ENCODE results near the gene NR2F1-AS1.
"Not testable (repeated sequence)": the region's sequence is repeated elsewhere in the genome, so short reads cannot be mapped to it uniquely, and the experiment has no call there.

NR2F1-AS1 gene

GRCh38 chr5:93403141-93403928 lies 177.7 kb downstream of the NR2F1-AS1 start:
- no peak overlapping the region for H3K27ac ChIP-seq

GRCh38 chr5:93402451-93402850 lies 178.6 kb downstream of the NR2F1-AS1 start:
- H3K27ac ChIP-seq: no peak overlapping the region
- no peak for DNase-seq (ENCODE audit: low read depth, low spot score)

More at GRCh38 chr5:93403141-93403928, 177.7 kb downstream of the NR2F1-AS1 start:
- DNase-seq (ENCODE audit: low read depth, low spot score): no peak

- H3K27ac ChIP-seq: no peak overlapping the region
- no peak for DNase-seq (ENCODE audit: low read depth, low spot score)
Observed at GRCh38 chr5:93401634-93402213, 179.3 kb downstream of the NR2F1-AS1 start.

- no peak for DNase-seq (ENCODE audit: low read depth, low spot score)
- no peak overlapping the region for H3K27ac ChIP-seq
Observed at GRCh38 chr5:93399675-93400074, 181.3 kb downstream of the NR2F1-AS1 start.

GRCh38 chr5:93395971-93396379 lies 185.0 kb downstream of the NR2F1-AS1 start:
- DNase-seq (ENCODE audit: low read depth, low spot score): no peak
- H3K27ac ChIP-seq: no peak overlapping the region

GRCh38 chr5:93395010-93395409 lies 186.0 kb downstream of the NR2F1-AS1 start:
- no peak for DNase-seq (ENCODE audit: low read depth, low spot score)
- no peak overlapping the region for H3K27ac ChIP-seq

GRCh38 chr5:93394301-93394700 lies 186.7 kb downstream of the NR2F1-AS1 start:
- H3K27ac ChIP-seq: no peak overlapping the region
- DNase-seq (ENCODE audit: low read depth, low spot score): no peak

GRCh38 chr5:93391169-93391568 lies 189.8 kb downstream of the NR2F1-AS1 start:
- not testable (repeated sequence) for H3K27ac ChIP-seq; DNase-seq (ENCODE audit: low read depth, low spot score)

- H3K27ac ChIP-seq: no peak overlapping the region
- DNase-seq (ENCODE audit: low read depth, low spot score): no peak
Observed at GRCh38 chr5:93385655-93386054, 195.4 kb downstream of the NR2F1-AS1 start.

- no peak for DNase-seq (ENCODE audit: low read depth, low spot score)
- H3K27ac ChIP-seq: no peak overlapping the region
Observed at GRCh38 chr5:93384995-93385394, 196.0 kb downstream of the NR2F1-AS1 start.

- H3K27ac ChIP-seq: no peak overlapping the region
- DNase-seq (ENCODE audit: low read depth, low spot score): no peak
Observed at GRCh38 chr5:93384026-93384425, 197.0 kb downstream of the NR2F1-AS1 start.

GRCh38 chr5:93382188-93382825 lies 198.7 kb downstream of the NR2F1-AS1 start:
- no peak overlapping the region for H3K27ac ChIP-seq
- no peak for DNase-seq (ENCODE audit: low read depth, low spot score)

- no peak for DNase-seq (ENCODE audit: low read depth, low spot score)
- H3K27ac ChIP-seq: no peak overlapping the region
Observed at GRCh38 chr5:93381057-93381456, 200.0 kb downstream of the NR2F1-AS1 start.

- H3K27ac ChIP-seq: no peak overlapping the region
- peak; percentile 24 for DNase-seq (ENCODE audit: low read depth, low spot score)
Observed at GRCh38 chr5:93378073-93378472, 202.9 kb downstream of the NR2F1-AS1 start.

- H3K27ac ChIP-seq: no peak overlapping the region
- DNase-seq (ENCODE audit: low read depth, low spot score): no peak
Observed at GRCh38 chr5:93371893-93372292, 209.1 kb downstream of the NR2F1-AS1 start.

- H3K27ac ChIP-seq: no peak overlapping the region
Observed at GRCh38 chr5:93364378-93364777, 216.6 kb downstream of the NR2F1-AS1 start.

GRCh38 chr5:93360436-93361088 lies 220.5 kb downstream of the NR2F1-AS1 start:
- H3K27ac ChIP-seq: peak overlapping the region; percentile 81
- DNase-seq (ENCODE audit: low read depth, low spot score): no peak

More at GRCh38 chr5:93364378-93364777, 216.6 kb downstream of the NR2F1-AS1 start:
- no peak for DNase-seq (ENCODE audit: low read depth, low spot score)

GRCh38 chr5:93359960-93360305 lies 221.1 kb downstream of the NR2F1-AS1 start:
- H3K27ac ChIP-seq: peak overlapping the region; percentile 81
- no peak for DNase-seq (ENCODE audit: low read depth, low spot score)

All from epithelial cell of prostate (primary cell).